ENCODE results near the gene HBE1. TPM values are rescaled to one million over a fixed set of nuclear protein-coding genes. Genes with fewer than 3 reads are reported as not detected.

HBE1 gene
- total and polyA plus RNA-seq, 2 of the 8 experiments (the other 6 are each of a cell fraction or from before 2014, with no cell fraction given): 0.39 TPM; not detected in 1

DNA sequence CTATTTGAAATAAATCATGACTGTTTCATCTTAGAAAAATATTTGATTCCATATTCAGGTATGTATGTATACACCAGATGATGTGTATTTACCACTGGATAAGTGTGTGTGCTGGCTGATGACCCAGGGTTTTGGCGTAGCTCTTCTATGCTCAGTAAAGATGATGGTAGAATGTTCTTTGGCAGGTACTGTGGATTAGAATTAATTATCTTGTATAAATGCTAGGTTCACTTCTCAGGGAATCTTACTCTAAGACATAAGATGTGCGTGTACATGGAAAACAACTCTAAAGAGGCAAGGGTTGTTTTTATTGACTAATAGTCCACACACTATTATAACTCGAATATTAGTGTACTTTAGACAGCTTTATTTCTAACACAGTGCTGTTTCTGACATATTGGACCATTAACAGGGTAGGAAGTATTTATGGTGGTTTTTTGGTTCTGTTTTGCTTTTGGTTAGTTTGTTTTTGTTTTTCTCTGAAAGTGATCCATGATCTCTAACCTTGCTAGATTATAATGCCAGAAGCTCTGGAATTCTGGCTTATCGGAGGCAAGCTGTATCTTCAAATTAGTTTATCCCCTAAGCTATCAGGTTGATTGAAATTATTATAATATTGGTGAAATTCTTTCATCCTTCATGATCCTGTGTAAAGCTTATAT, 19.1 kb downstream of the HBE1 start:
- Histone ChIP-seq H3K79me2 (ENCODE audit: control insufficient read depth in 1 of 2, insufficient read depth in 2 of 2, low read length in 2 of 2) (no peaks in the 10 kb centered on the region), H3K4me1 (replicated peaks in 1 of 4; ENCODE audit: control insufficient read depth in 3 of 4, insufficient read depth in 4 of 4, low read length in 3 of 4) (no peaks in the 10 kb centered on the region), H2BK20ac (ENCODE audit: low read length) (no peak overlapping the region), H4K20me1 (replicated peaks in 1 of 2; ENCODE audit: control insufficient read depth in 1 of 2, insufficient read depth in 2 of 2, low read length in 2 of 2) (no peaks in the 10 kb centered on the region), H3K4ac (replicated peaks; ENCODE audit: insufficient read length, low read depth, low read length) (no peak overlapping the region), H3K9me3 (ENCODE audit: insufficient read depth in 2 of 2, low read depth in 1 of 2, low read length in 1 of 2) (no peaks in the 10 kb centered on the region), H3K36me3 (ENCODE audit: control insufficient read depth in 2 of 4, insufficient read depth in 4 of 4, low read length in 3 of 4) (no peaks in the 10 kb centered on the region), H2BK12ac (ENCODE audit: low read depth, low read length) (no peak overlapping the region), H3K14ac (ENCODE audit: insufficient read length) (no peak overlapping the region), H2AK5ac (ENCODE audit: low read depth, low read length) (no peak overlapping the region), H3K4me2 (ENCODE audit: insufficient read depth in 1 of 2, low read depth in 2 of 2, low read length in 2 of 2) (no peak overlapping the region), H2BK15ac (ENCODE audit: low read length) (no peak overlapping the region), H4K5ac (ENCODE audit: insufficient read length, low read depth, low read length) (no peak overlapping the region), H3K18ac (ENCODE audit: extremely low read depth, low read length) (no peak overlapping the region), H3K9ac (replicated peaks in 1 of 4; ENCODE audit: extremely low read depth in 1 of 4, low read depth in 3 of 4, low read length in 3 of 4) (no peak overlapping the region), H2BK120ac (replicated peaks; ENCODE audit: low read depth, low read length) (no peak overlapping the region), H4K8ac (ENCODE audit: extremely low read depth, insufficient read depth, low read length) (no peak overlapping the region), H3K23ac (ENCODE audit: insufficient read length) (no peak overlapping the region), H4K91ac (replicated peaks; ENCODE audit: insufficient read length, low read length) (no peak overlapping the region), H2BK5ac (ENCODE audit: low read depth, low read length) (no peak overlapping the region), H3K56ac (replicated peaks; ENCODE audit: insufficient read length, low read depth, low read length) (no peak overlapping the region), H3K79me1 (ENCODE audit: low read depth, low read length) (no peaks in the 10 kb centered on the region), H3K23me2 (ENCODE audit: low read depth, low read length) (no peaks in the 10 kb centered on the region), H2AFZ (ENCODE audit: low read length) (no peak overlapping the region), H3K27ac (ENCODE audit: low read depth, low read length) (no peak overlapping the region), H3K4me3 (ENCODE audit: extremely low read depth in 1 of 4, insufficient read depth in 2 of 4, low read depth in 3 of 4, low read length in 4 of 4) (no peak overlapping the region), H3K27me3 (replicated peaks in 1 of 4; ENCODE audit: control insufficient read depth in 3 of 4, extremely low read depth in 1 of 4, insufficient read depth in 3 of 4, low read length in 3 of 4) (peaks cover 0 to 1% (median 0%) of the 10 kb centered on the region in 4 experiments; a peak in 2 of 7 replicates)
- TF ChIP-seq SIRT6 (IDR thresholded peaks at IDR 0.05; ENCODE audit: low read length): no peak
- TF ChIP-seq, protein P1, sequence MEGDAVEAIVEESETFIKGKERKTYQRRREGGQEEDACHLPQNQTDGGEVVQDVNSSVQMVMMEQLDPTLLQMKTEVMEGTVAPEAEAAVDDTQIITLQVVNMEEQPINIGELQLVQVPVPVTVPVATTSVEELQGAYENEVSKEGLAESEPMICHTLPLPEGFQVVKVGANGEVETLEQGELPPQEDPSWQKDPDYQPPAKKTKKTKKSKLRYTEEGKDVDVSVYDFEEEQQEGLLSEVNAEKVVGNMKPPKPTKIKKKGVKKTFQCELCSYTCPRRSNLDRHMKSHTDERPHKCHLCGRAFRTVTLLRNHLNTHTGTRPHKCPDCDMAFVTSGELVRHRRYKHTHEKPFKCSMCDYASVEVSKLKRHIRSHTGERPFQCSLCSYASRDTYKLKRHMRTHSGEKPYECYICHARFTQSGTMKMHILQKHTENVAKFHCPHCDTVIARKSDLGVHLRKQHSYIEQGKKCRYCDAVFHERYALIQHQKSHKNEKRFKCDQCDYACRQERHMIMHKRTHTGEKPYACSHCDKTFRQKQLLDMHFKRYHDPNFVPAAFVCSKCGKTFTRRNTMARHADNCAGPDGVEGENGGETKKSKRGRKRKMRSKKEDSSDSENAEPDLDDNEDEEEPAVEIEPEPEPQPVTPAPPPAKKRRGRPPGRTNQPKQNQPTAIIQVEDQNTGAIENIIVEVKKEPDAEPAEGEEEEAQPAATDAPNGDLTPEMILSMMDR (IDR thresholded peaks at IDR 0.05; ENCODE audit: control extremely low read depth in 1 of 3, insufficient read depth in 1 of 3, low read depth in 1 of 3, low read length in 3 of 3): no peak
- no peak for TF ChIP-seq POLR2A (IDR thresholded peaks at IDR 0.05; ENCODE audit: control extremely low read depth in 1 of 2, low read depth in 2 of 2, low read length in 2 of 2)
- TF ChIP-seq RBBP5 (IDR thresholded peaks at IDR 0.05; ENCODE audit: borderline replicate concordance, low read depth, low read length): no peak
- no peak for TF ChIP-seq KDM1A (IDR thresholded peaks at IDR 0.05; ENCODE audit: borderline replicate concordance, low read length)
- TF ChIP-seq MAFK (IDR thresholded peaks at IDR 0.05; ENCODE audit: low read depth, low read length): no peak
- no peak for TF ChIP-seq ZNF274 (IDR thresholded peaks at IDR 0.05; ENCODE audit: borderline replicate concordance, extremely low read depth, low read length)
- no peak for FAIRE-seq
- 91% methylated on average over 4 of the region's 4 CpGs; no CpG with 5 or more reads in 1 of the 2 experiments for WGBS, 2 experiments (ENCODE audit: extremely low coverage in 1 of 2, insufficient coverage in 1 of 2, insufficient read length in 1 of 2, insufficient replicate concordance in 2 of 2, low coverage in 1 of 2, low lambda C conversion rate in 2 of 2, missing lambda C conversion rate in 1 of 2)
- ChIA-PET CTCF (ENCODE audit: partially characterized antibody) (interaction anchor here (1.1 kb wide), 1 partner anchor 31 kb away, joined by 3 read pairs; no protein-coding TSS in a partner anchor), POLR2A (ENCODE audit: partially characterized antibody) (no interaction called here)
- DNase-seq (ENCODE audit: low read depth in 1 of 2, low spot score in 2 of 2): no peak

Measured in H1 (cell line).